Osteoblast (primary cell): ENCODE measurements around the gene DSC2. TPM values are rescaled to one million over a fixed set of nuclear protein-coding genes. Genes with fewer than 3 reads are reported as not detected.

ENCODE experiments used
- DNase-seq: peaks from one replicate; pipeline ENCODE4 v3.0.0; 2011; ENCODE audit warnings: low spot score, mixed read lengths; ENCODE audit not compliant: insufficient read length; ENCODE audit errors: missing footprints
- H2AFZ ChIP-seq: 2 replicates; pipeline ENCODE4 v1.6.0; 2011; ENCODE audit warnings: mild to moderate bottlenecking, low read length
- H3K27ac ChIP-seq: 2 replicates; pipeline ENCODE4 v1.5.1; 2011; ENCODE audit warnings: mild to moderate bottlenecking, low read depth, low read length, moderate library complexity
- H3K27me3 ChIP-seq: 2 replicates; pipeline ENCODE4 v1.6.0; 2012; ENCODE audit warnings: mild to moderate bottlenecking, control low read depth, inconsistent platforms, low read length, moderate library complexity; ENCODE audit not compliant: insufficient read depth
- H3K36me3 ChIP-seq: 2 replicates; pipeline ENCODE4 v1.5.1; 2011; ENCODE audit warnings: mild to moderate bottlenecking, low read length, control low read depth, moderate library complexity; ENCODE audit not compliant: insufficient read depth
- H3K4me1 ChIP-seq: 2 replicates; pipeline ENCODE4 v1.5.1; 2011; ENCODE audit warnings: mild to moderate bottlenecking, low read length, control low read depth, moderate library complexity; ENCODE audit not compliant: insufficient read depth
- H3K4me2 ChIP-seq: 2 replicates; pipeline ENCODE4 v1.6.0; 2011; ENCODE audit warnings: mild to moderate bottlenecking, low read length; ENCODE audit not compliant: insufficient read depth
- H3K4me3 ChIP-seq: fragments of 200-600 bp; sonication (generic); 3 replicates; pipeline ENCODE4 v1.5.1; 2012; ENCODE audit warnings: mild to moderate bottlenecking, low read length, inconsistent platforms; ENCODE audit not compliant: insufficient read depth
- H3K79me2 ChIP-seq: 2 replicates; pipeline ENCODE4 v1.6.0; 2012; ENCODE audit warnings: mild to moderate bottlenecking, low read length, control low read depth, inconsistent platforms; ENCODE audit not compliant: insufficient read depth
- H3K9me3 ChIP-seq: 2 replicates; pipeline ENCODE4 v1.5.1; 2011; ENCODE audit warnings: low read depth, low read length, control low read depth
- H4K20me1 ChIP-seq: 2 replicates; pipeline ENCODE4 v1.6.0; 2012; ENCODE audit warnings: mild to moderate bottlenecking, low read length, control low read depth; ENCODE audit not compliant: insufficient read depth
- CTCF ChIP-seq: IDR thresholded peaks from 2 replicates; pipeline ENCODE4 v1.5.1; 2011; ENCODE audit warnings: mild to moderate bottlenecking, low read depth, low read length, moderate library complexity; ENCODE audit errors: extremely low read depth
- total RNA-seq: library from RNA; depleted of rRNA; stranded (reverse); fragments of >200 nt; gene quantifications from 2 replicates; pipeline ENCODE4 v1.2.3, GENCODE V29; 2012

The DSC2 gene
- total RNA-seq, 1 donor, result 0.36 TPM

- no peak for TF ChIP-seq CTCF
- no peaks in the 10 kb centered on the region for H3K79me2 ChIP-seq
- H3K4me3 ChIP-seq, result no peak overlapping the region
- no peaks in the 10 kb centered on the region for H3K4me1 ChIP-seq
- H3K9me3 ChIP-seq, result no peaks in the 10 kb centered on the region
- no peak overlapping the region for H3K4me2 ChIP-seq
- no peaks in the 10 kb centered on the region for H4K20me1 ChIP-seq
- H3K36me3 ChIP-seq, result no peaks in the 10 kb centered on the region
- DNase-seq, result no peak
- H2AFZ ChIP-seq, result no peak overlapping the region
- no peak overlapping the region for H3K27ac ChIP-seq
- no peaks in the 10 kb centered on the region for H3K27me3 ChIP-seq
Measured at GRCh38 chr18:31077878-31078277, 24.3 kb downstream of the DSC2 start.

GRCh38 chr18:31072175-31072574, 30.0 kb downstream of the DSC2 start:
- Histone ChIP-seq H3K27me3 (no peaks in the 10 kb centered on the region), H3K9me3 (no peaks in the 10 kb centered on the region), H4K20me1 (no peaks in the 10 kb centered on the region), H3K4me2 (no peak overlapping the region), H3K79me2 (no peaks in the 10 kb centered on the region), H3K27ac (no peak overlapping the region), H3K4me3 (no peak overlapping the region), H2AFZ (no peak overlapping the region), H3K36me3 (no peaks in the 10 kb centered on the region), H3K4me1 (no peaks in the 10 kb centered on the region)
- no peak for TF ChIP-seq CTCF
- no peak for DNase-seq

- Histone ChIP-seq H3K4me2 (no peak overlapping the region), H3K27me3 (no peaks in the 10 kb centered on the region), H2AFZ (no peak overlapping the region), H3K36me3 (no peaks in the 10 kb centered on the region), H3K79me2 (no peaks in the 10 kb centered on the region), H3K4me1 (no peaks in the 10 kb centered on the region), H3K9me3 (no peaks in the 10 kb centered on the region), H3K27ac (no peak overlapping the region), H4K20me1 (no peaks in the 10 kb centered on the region), H3K4me3 (no peak overlapping the region)
- no peak for TF ChIP-seq CTCF
- DNase-seq, result no peak
Measured at GRCh38 chr18:31070206-31070605, 32.0 kb downstream of the DSC2 start.

- Histone ChIP-seq H3K4me3 (no peak overlapping the region), H4K20me1 (no peaks in the 10 kb centered on the region), H2AFZ (no peak overlapping the region), H3K27ac (no peak overlapping the region), H3K27me3 (no peaks in the 10 kb centered on the region), H3K36me3 (no peaks in the 10 kb centered on the region), H3K4me1 (no peaks in the 10 kb centered on the region), H3K4me2 (no peak overlapping the region), H3K79me2 (no peaks in the 10 kb centered on the region), H3K9me3 (no peaks in the 10 kb centered on the region)
- DNase-seq, result no peak
- no peak for TF ChIP-seq CTCF
Measured at GRCh38 chr18:31066266-31066665, 36.0 kb downstream of the DSC2 start.
